SK-N-SH (cell line): ENCODE measurements around the gene WDFY1. TPM values are rescaled to one million over a fixed set of nuclear protein-coding genes. Genes with fewer than 3 reads are reported as not detected.

ENCODE experiments used
- CTCF ChIA-PET: fragments of 300-600, 350-600 bp; formaldehyde crosslinking; extraction: SDS; loops from one replicate; lab custom pipeline; 2021; lab: Yijun Ruan, JAX
- POLR2A ChIA-PET: fragments of 350-600 bp; sonication (Branson Sonifier 250); formaldehyde crosslinking; extraction: SDS; loops from one replicate; lab custom pipeline; 2020; ENCODE audit warnings: antibody characterized with exemption, inconsistent platforms; lab: Yijun Ruan, JAX
- DNase-seq: peaks from one replicate; pipeline ENCODE4 v3.0.0; 2012
- H2AFZ ChIP-seq: fragments of 200-600 bp; sonication (generic); 2 replicates; pipeline ENCODE4 v1.8.1; 2016; ENCODE audit warnings: antibody characterized with exemption, mild to moderate bottlenecking, low read depth
- H3F3A ChIP-seq: fragments of 200-600 bp; sonication (generic); replicated peaks from 2 replicates; pipeline ENCODE3; 2016; ENCODE audit warnings: antibody characterized with exemption, mild to moderate bottlenecking; ENCODE audit not compliant: insufficient read depth
- H3K27ac ChIP-seq, 2 experiments: fragments of 200-500 bp in 1 of 2; fragments of 200-600 bp in 1 of 2; sonication (Bioruptor generic) in 1 of 2; sonication (generic), shearing (Covaris generic) in 1 of 2; 2 replicates each; pipeline versions ENCODE4 v1.5.1 to v1.6.1; 2014 to 2016; ENCODE audit warnings: low read depth in 2 of 2, inconsistent platforms in 1 of 2, low read length in 1 of 2, mild to moderate bottlenecking in 1 of 2, mixed read lengths in 1 of 2
- H3K27me3 ChIP-seq: fragments of 200-600 bp; sonication (generic), shearing (Covaris generic); 2 replicates; pipeline ENCODE4 v1.6.1; 2016; ENCODE audit warnings: mixed run types; ENCODE audit not compliant: insufficient read depth
- H3K36me3 ChIP-seq, 2 experiments: fragments of 200-500 bp in 1 of 2; fragments of 200-600 bp in 1 of 2; sonication (Bioruptor generic) in 1 of 2; sonication (generic) in 1 of 2; replicated peaks in 1 of 2; 2 replicates each; pipeline versions ENCODE3 to v1.5.1; 2014 to 2016; ENCODE audit warnings: low read length in 1 of 2, mild to moderate bottlenecking in 1 of 2; ENCODE audit not compliant: insufficient read depth in 2 of 2, control insufficient read depth in 1 of 2
- H3K4me1 ChIP-seq, 2 experiments: fragments of 200-500 bp in 1 of 2; fragments of 200-600 bp in 1 of 2; sonication (Bioruptor generic) in 1 of 2; sonication (generic), shearing (Covaris generic) in 1 of 2; 2 replicates each; pipeline versions ENCODE4 v1.5.1 to v1.6.1; 2014 to 2016; ENCODE audit warnings: low read depth in 1 of 2, low read length in 1 of 2, mixed run types in 1 of 2; ENCODE audit not compliant: insufficient read depth in 2 of 2, control insufficient read depth in 1 of 2
- H3K4me2 ChIP-seq: fragments of 200-600 bp; sonication (generic), shearing (Covaris generic); 2 replicates; pipeline ENCODE4 v1.6.1; 2017; ENCODE audit warnings: mixed run types
- H3K4me3 ChIP-seq, 2 experiments: fragments of 200-500 bp in 1 of 2; fragments of 200-600 bp in 1 of 2; sonication (Bioruptor generic) in 1 of 2; sonication (generic), shearing (Covaris generic) in 1 of 2; 2 replicates each; pipeline versions ENCODE4 v1.5.1 to v1.8.1; 2014 to 2016; ENCODE audit warnings: low read depth in 2 of 2, inconsistent platforms in 1 of 2, low read length in 1 of 2, mild to moderate bottlenecking in 1 of 2, mixed read lengths in 1 of 2, moderate library complexity in 1 of 2
- H3K79me2 ChIP-seq: fragments of 200-600 bp; sonication (generic); 2 replicates; pipeline ENCODE4 v1.8.1; 2017; ENCODE audit warnings: mild to moderate bottlenecking; ENCODE audit not compliant: insufficient read depth
- H3K9ac ChIP-seq: fragments of 200-600 bp; sonication (generic); 2 replicates; pipeline ENCODE4 v1.6.1; 2017; ENCODE audit warnings: mixed run types
- H3K9me2 ChIP-seq: fragments of 200-600 bp; sonication (generic); 2 replicates; pipeline ENCODE4 v1.6.1; 2017; ENCODE audit warnings: mixed run types
- H3K9me3 ChIP-seq: fragments of 200-600 bp; sonication (generic); 2 replicates; pipeline ENCODE4 v1.6.1; 2017; ENCODE audit warnings: mixed run types, mild to moderate bottlenecking, moderate library complexity
- H4K20me1 ChIP-seq: fragments of 200-600 bp; sonication (generic); 2 replicates; pipeline ENCODE4 v1.6.1; 2017; ENCODE audit warnings: mild to moderate bottlenecking, mixed run types; ENCODE audit not compliant: insufficient read depth
- FOSL2 ChIP-seq: IDR thresholded peaks from 2 replicates; pipeline ENCODE4 v1.4.0; 2012; ENCODE audit warnings: low read depth, mild to moderate bottlenecking, moderate library complexity, borderline replicate concordance
- FOXJ3 ChIP-seq: sonication (generic); formaldehyde crosslinking; IDR thresholded peaks from 2 replicates; pipeline ENCODE4 v1.5.1; 2020; ENCODE audit warnings: mild to moderate bottlenecking, missing genetic modification reagents
- FOXM1 ChIP-seq: IDR thresholded peaks from 2 replicates; pipeline ENCODE4 v1.4.0; 2012; ENCODE audit warnings: low read depth, mild to moderate bottlenecking
- GABPA ChIP-seq: IDR thresholded peaks from 2 replicates; pipeline ENCODE4 v1.4.0; 2012; ENCODE audit warnings: low read depth, mild to moderate bottlenecking
- GATA2 ChIP-seq: sonication (generic); formaldehyde crosslinking; IDR thresholded peaks from 2 replicates; pipeline ENCODE4 v1.5.0; 2020; ENCODE audit warnings: mild to moderate bottlenecking, missing genetic modification reagents
- JUND ChIP-seq: IDR thresholded peaks from 2 replicates; pipeline ENCODE4 v1.4.0; 2012
- MXI1 ChIP-seq: IDR thresholded peaks from 2 replicates; pipeline ENCODE4 v1.6.1; 2012; ENCODE audit warnings: mild to moderate bottlenecking, low read depth, low read length, improper control_type of control experiment
- NFIC ChIP-seq: IDR thresholded peaks from 2 replicates; pipeline ENCODE4 v1.4.0; 2012; ENCODE audit warnings: borderline replicate concordance
- PBX3 ChIP-seq: IDR thresholded peaks from 2 replicates; pipeline ENCODE4; 2012
- POLR2AphosphoS5 ChIP-seq: IDR thresholded peaks from 2 replicates; pipeline ENCODE4 v1.6.1; 2012; ENCODE audit warnings: low read depth, low read length
- RAD21 ChIP-seq: IDR thresholded peaks from 2 replicates; pipeline ENCODE4 v1.6.1; 2012; ENCODE audit warnings: mild to moderate bottlenecking, low read length
- RFX5 ChIP-seq: IDR thresholded peaks from 2 replicates; pipeline ENCODE4 v1.6.1; 2012; ENCODE audit warnings: mild to moderate bottlenecking, improper control_type of control experiment, low read length
- RXRA ChIP-seq: IDR thresholded peaks from 2 replicates; pipeline ENCODE4 v1.4.0; 2012; ENCODE audit warnings: low read depth, mild to moderate bottlenecking, borderline replicate concordance
- SIN3A ChIP-seq: IDR thresholded peaks from 2 replicates; pipeline ENCODE4 v1.6.1; 2012; ENCODE audit warnings: low read depth, mild to moderate bottlenecking, low read length, moderate library complexity, borderline replicate concordance
- SMC3 ChIP-seq: IDR thresholded peaks from 2 replicates; pipeline ENCODE4 v1.6.1; 2012; ENCODE audit warnings: low read depth, low read length, improper control_type of control experiment
- TEAD4 ChIP-seq: IDR thresholded peaks from 2 replicates; pipeline ENCODE4 v1.4.0; 2012; ENCODE audit warnings: mild to moderate bottlenecking, borderline replicate concordance; ENCODE audit not compliant: insufficient read depth
- USF1 ChIP-seq: IDR thresholded peaks from 2 replicates; pipeline ENCODE4 v1.4.0; 2012; ENCODE audit warnings: low read depth, borderline replicate concordance
- WGBS: methylation state at CpG from one replicate; pipeline ENCODE4 v1.1.6; 2017; ENCODE audit warnings: low lambda C conversion rate; 5-methylcytosine and 5-hydroxymethylcytosine counted together
- polyA plus RNA-seq, 3 experiments: library from polyadenylated mRNA; depleted of rRNA; stranded (reverse); fragments of >200 nt; gene quantifications; 2 replicates each; pipeline ENCODE4 v1.2.3, GENCODE V29; 2012
- TF ChIP-seq, protein P1 (sequence below): fragments of 150-350 bp; IDR thresholded peaks from 2 replicates; pipeline ENCODE4 v1.6.1; 2016; ENCODE audit warnings: mild to moderate bottlenecking, low read depth, low read length

WDFY1 gene
- polyA plus RNA-seq, 1 of the 3 experiments (the other 2 are of a cell fraction) = 21.7 TPM

- peak overlapping the region in 1 of 2 experiments; percentile 52; a peak in 2 of 4 replicates for H3K27ac ChIP-seq
- H3K4me2 ChIP-seq = no peak overlapping the region
- H3K4me3 ChIP-seq = no peak overlapping the region
- H3K9me2 ChIP-seq = no peaks in the 10 kb centered on the region
- H2AFZ ChIP-seq = no peak overlapping the region
- no peaks in the 10 kb centered on the region for H4K20me1 ChIP-seq
- no peaks in the 10 kb centered on the region for H3K9me3 ChIP-seq
- ChIA-PET POLR2A (no interaction called here), CTCF (interaction anchor here (3.1 to 17.0 kb wide), 2 partner anchors 14 to 308 kb away, joined by 16 to 255 read pairs; no protein-coding TSS in a partner anchor)
- 68% methylated on average over 3 of the region's 3 CpGs for WGBS
- peaks cover 8% of the 10 kb centered on the region for H3F3A ChIP-seq
- H3K27me3 ChIP-seq = no peaks in the 10 kb centered on the region
- no peaks in the 10 kb centered on the region for H3K79me2 ChIP-seq
- DNase-seq = no peak
- H3K4me1 ChIP-seq = no peaks in the 10 kb centered on the region; a peak in 1 of 4 replicates
- TF ChIP-seq MXI1 (no peak), NFIC (peak; percentile 48)
- no peak overlapping the region for H3K9ac ChIP-seq
- H3K36me3 ChIP-seq = peaks cover 41 to 44% of the 10 kb centered on the region in 2 experiments
Measured at GRCh38 chr2:223976635-223977226, 31.6 kb upstream of the WDFY1 start.

DNA sequence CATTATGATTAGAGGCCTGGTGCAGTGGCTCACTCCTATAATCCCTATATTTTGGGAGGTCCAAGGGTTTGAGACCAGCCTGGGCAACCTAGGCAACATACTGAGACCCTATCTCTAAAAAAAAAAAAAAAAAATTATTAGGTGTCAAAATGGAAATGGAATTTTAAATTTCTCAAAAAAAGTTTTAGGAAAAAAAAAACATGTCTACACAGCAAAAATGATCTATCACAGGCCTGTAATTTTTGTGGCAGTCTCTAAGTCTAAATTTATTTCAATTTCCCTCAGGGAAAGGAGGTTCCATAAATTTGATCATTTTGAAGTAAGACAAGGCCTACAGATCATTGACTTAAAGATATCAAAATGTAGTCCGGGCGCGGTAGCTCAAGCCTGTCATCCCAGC is 28.5 kb upstream of the WDFY1 start:
- no peak for TF ChIP-seq GABPA
- no peak for TF ChIP-seq GATA2 (CRISPR knock-in tag)
- no peak for TF ChIP-seq RFX5
- TF ChIP-seq JUND = no peak
- no peak for TF ChIP-seq SIN3A
- no peak for TF ChIP-seq MXI1
- TF ChIP-seq NFIC = no peak
- TF ChIP-seq RAD21 = no peak
- TF ChIP-seq TEAD4 = no peak
- no peak for TF ChIP-seq USF1
- no peak for TF ChIP-seq RXRA
- no peak for TF ChIP-seq SMC3
- TF ChIP-seq FOSL2 = no peak
- TF ChIP-seq, protein P1, sequence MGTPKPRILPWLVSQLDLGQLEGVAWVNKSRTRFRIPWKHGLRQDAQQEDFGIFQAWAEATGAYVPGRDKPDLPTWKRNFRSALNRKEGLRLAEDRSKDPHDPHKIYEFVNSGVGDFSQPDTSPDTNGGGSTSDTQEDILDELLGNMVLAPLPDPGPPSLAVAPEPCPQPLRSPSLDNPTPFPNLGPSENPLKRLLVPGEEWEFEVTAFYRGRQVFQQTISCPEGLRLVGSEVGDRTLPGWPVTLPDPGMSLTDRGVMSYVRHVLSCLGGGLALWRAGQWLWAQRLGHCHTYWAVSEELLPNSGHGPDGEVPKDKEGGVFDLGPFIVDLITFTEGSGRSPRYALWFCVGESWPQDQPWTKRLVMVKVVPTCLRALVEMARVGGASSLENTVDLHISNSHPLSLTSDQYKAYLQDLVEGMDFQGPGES = no peak
- TF ChIP-seq FOXJ3 (CRISPR knock-in tag) = no peak
- TF ChIP-seq PBX3 = no peak
- TF ChIP-seq POLR2AphosphoS5 = no peak
- TF ChIP-seq FOXM1 = no peak
- no peak overlapping the region for H3K9ac ChIP-seq
- H3K9me2 ChIP-seq = no peaks in the 10 kb centered on the region
- no peaks in the 10 kb centered on the region for H3K9me3 ChIP-seq
- H2AFZ ChIP-seq = no peak overlapping the region
- no peaks in the 10 kb centered on the region for H3K27me3 ChIP-seq
- no peak overlapping the region for H3K27ac ChIP-seq
- no peak for DNase-seq
- no peaks in the 10 kb centered on the region; a peak in 1 of 4 replicates for H3K4me1 ChIP-seq
- 100% methylated on average over 3 of the region's 3 CpGs for WGBS
- H3K79me2 ChIP-seq = no peaks in the 10 kb centered on the region
- no peak overlapping the region for H3K4me3 ChIP-seq
- H3K4me2 ChIP-seq = no peak overlapping the region
- ChIA-PET POLR2A (no interaction called here), CTCF (interaction anchor here (9.4 to 17.0 kb wide), 2 partner anchors 17 to 313 kb away, joined by 255 to 288 read pairs; no protein-coding TSS in a partner anchor)
- peaks cover 12% of the 10 kb centered on the region for H3F3A ChIP-seq
- peaks cover 16 to 22% of the 10 kb centered on the region in 2 experiments for H3K36me3 ChIP-seq
- H4K20me1 ChIP-seq = no peaks in the 10 kb centered on the region
